GM21390 (cell line): ENCODE results near the gene NUMBL.
"Not testable (repeated sequence)": the region's sequence is repeated elsewhere in the genome, so short reads cannot be mapped to it uniquely, and the experiment has no call there.

ENCODE experiments used
- ATAC-seq: cut with Tn5 transposase; IDR thresholded peaks from one replicate; pipeline ENCODE4 v1.9.1; 2021; ENCODE audit not compliant: unreplicated experiment

Gene NUMBL

GRCh38 chr19:40667602-40668001 lies 22.8 kb downstream of the NUMBL start:
- no peak for ATAC-seq

GRCh38 chr19:40666803-40667438 lies 23.5 kb downstream of the NUMBL start:
- no peak for ATAC-seq

- no peak for ATAC-seq
Measured at GRCh38 chr19:40663695-40664692, 26.5 kb downstream of the NUMBL start.

GRCh38 chr19:40662925-40663694 lies 27.3 kb downstream of the NUMBL start:
- peak; percentile 67 for ATAC-seq

GRCh38 chr19:40661616-40662015 lies 28.8 kb downstream of the NUMBL start:
- ATAC-seq: no peak

GRCh38 chr19:40659566-40659965 lies 30.9 kb downstream of the NUMBL start:
- no peak for ATAC-seq

- ATAC-seq: no peak
Measured at GRCh38 chr19:40659116-40659515, 31.3 kb downstream of the NUMBL start.

- ATAC-seq: no peak
Measured at GRCh38 chr19:40658031-40658430, 32.4 kb downstream of the NUMBL start.

- ATAC-seq: not testable (repeated sequence)
Measured at GRCh38 chr19:40655684-40656083, 34.8 kb downstream of the NUMBL start.

GRCh38 chr19:40652303-40652702 lies 38.1 kb downstream of the NUMBL start:
- not testable (repeated sequence) for ATAC-seq

GRCh38 chr19:40650749-40651305 lies 39.6 kb downstream of the NUMBL start:
- no peak for ATAC-seq

GRCh38 chr19:40649903-40650675 lies 40.4 kb downstream of the NUMBL start:
- ATAC-seq: not testable (repeated sequence)

- ATAC-seq: no peak
Measured at GRCh38 chr19:40646743-40647254, 43.7 kb downstream of the NUMBL start.

GRCh38 chr19:40642757-40643305 lies 47.6 kb downstream of the NUMBL start:
- ATAC-seq: no peak

- ATAC-seq: no peak
Measured at GRCh38 chr19:40642051-40642706, 48.3 kb downstream of the NUMBL start.

GRCh38 chr19:40641281-40641680 lies 49.2 kb downstream of the NUMBL start:
- no peak for ATAC-seq

- ATAC-seq: no peak
Measured at GRCh38 chr19:40640744-40641143, 49.7 kb downstream of the NUMBL start.

GRCh38 chr19:40639638-40639982 lies 50.8 kb downstream of the NUMBL start:
- ATAC-seq: no peak

- ATAC-seq: no peak
Measured at GRCh38 chr19:40638327-40638726, 52.1 kb downstream of the NUMBL start.
